HepG2 (cell line): ENCODE results near the gene PRR29. TPM values are rescaled to one million over a fixed set of nuclear protein-coding genes. Genes with fewer than 3 reads are reported as not detected.

Experiments
- ATAC-seq: fragments of 200-7000 bp; cut with Tn5 transposase; 3 replicates; pipeline ENCODE4 v1.9.1; 2020; ENCODE audit warnings: mild to moderate bottlenecking, moderate library complexity
- BruUV-seq: library from RNA; stranded (reverse); fragments of 400-500 nt; replicated peaks from 2 replicates; lab custom pipeline; 2021; lab: Mats Ljungman, UMichigan
- CTCF ChIA-PET: fragments of 300-600 bp; formaldehyde crosslinking; extraction: SDS; loops from one replicate; lab custom pipeline; 2021; ENCODE audit warnings: low total read pairs, inconsistent platforms, low intra/inter-chr PET ratio; lab: Yijun Ruan, JAX
- POLR2A ChIA-PET: fragments of 350-600 bp; sonication (Branson Sonifier 250); formaldehyde crosslinking; loops from one replicate; lab custom pipeline; 2020; ENCODE audit warnings: antibody characterized with exemption, inconsistent platforms; lab: Yijun Ruan, JAX
- DNase-seq: peaks from one replicate; pipeline ENCODE4 v3.0.0-alpha.2; 2015; ENCODE audit warnings: low spot score
- FAIRE-seq: peaks from 3 replicates; lab custom pipeline; 2011; peaks lifted over from hg19 to GRCh38; lab: Jason Lieb, UNC
- H2AFZ ChIP-seq: one replicate; pipeline ENCODE4 v1.6.1; 2011; ENCODE audit warnings: low read length, inconsistent platforms
- H3K27ac ChIP-seq: fragments of 300-600 bp; 3 replicates; pipeline ENCODE4 v1.8.0; 2011; ENCODE audit warnings: mixed run types, mild to moderate bottlenecking, mixed read lengths, low read length, inconsistent platforms; ENCODE audit not compliant: insufficient read depth; ENCODE audit errors: extremely low read length
- H3K27me3 ChIP-seq, 2 experiments: fragments of 200-600 bp in 1 of 2; 2 replicates in 1 of 2; 3 replicates in 1 of 2; pipeline versions ENCODE4 v1.6.0 to v1.8.0; 2011; ENCODE audit warnings: low read length in 2 of 2, mild to moderate bottlenecking in 2 of 2, moderate library complexity in 2 of 2, inconsistent platforms in 1 of 2; ENCODE audit not compliant: insufficient read depth in 2 of 2, control insufficient read depth in 1 of 2
- H3K36me3 ChIP-seq, 2 experiments: fragments of 200-600 bp in 1 of 2; replicated peaks in 1 of 2; 2 replicates in 1 of 2; 3 replicates in 1 of 2; pipeline versions ENCODE4 v1.5.1 to v1.8.0; 2011; ENCODE audit warnings: low read length in 2 of 2, inconsistent platforms in 1 of 2; ENCODE audit not compliant: insufficient read depth in 2 of 2, control insufficient read depth in 1 of 2
- H3K4me1 ChIP-seq: 2 replicates; pipeline ENCODE4 v1.5.1; 2012; ENCODE audit warnings: low read length, inconsistent platforms; ENCODE audit not compliant: insufficient read depth
- H3K4me2 ChIP-seq: 2 replicates; pipeline ENCODE4 v1.6.0; 2011; ENCODE audit warnings: low read depth, low read length, inconsistent platforms
- H3K4me3 ChIP-seq, 3 experiments: fragments of 200-600 bp in 1 of 3; sonication (generic), shearing (Covaris generic) in 1 of 3; replicated peaks in 1 of 3; 2 replicates each; pipeline ENCODE4 v1.5.1; 2011 to 2016; ENCODE audit warnings: low read length in 3 of 3, inconsistent platforms in 2 of 3, low read depth in 2 of 3, mild to moderate bottlenecking in 2 of 3, control low read depth in 1 of 3, mixed read lengths in 1 of 3; ENCODE audit not compliant: insufficient read depth in 1 of 3
- H3K79me2 ChIP-seq: one replicate; pipeline ENCODE4 v1.6.1; 2011; ENCODE audit warnings: low read length, inconsistent platforms; ENCODE audit not compliant: insufficient read depth
- H3K9ac ChIP-seq: 2 replicates; pipeline ENCODE4 v1.6.0; 2011; ENCODE audit warnings: mild to moderate bottlenecking, low read depth, low read length, inconsistent platforms; ENCODE audit not compliant: insufficient read depth
- H3K9me3 ChIP-seq: 2 replicates; pipeline ENCODE4 v1.5.1; 2012; ENCODE audit warnings: mild to moderate bottlenecking, low read length
- H4K20me1 ChIP-seq: 2 replicates; pipeline ENCODE4 v1.6.0; 2011; ENCODE audit warnings: inconsistent platforms, mild to moderate bottlenecking, low read length, moderate library complexity; ENCODE audit not compliant: insufficient read depth
- ATF7 ChIP-seq, 2 experiments: fragments of 450-650 bp in 1 of 2; sonication (generic) in 1 of 2; formaldehyde crosslinking in 1 of 2; IDR thresholded peaks; 2 replicates each; pipeline versions ENCODE4 v1.4.0 to v1.6.1; 2016 to 2020; ENCODE audit warnings: antibody characterized with exemption in 1 of 2, mild to moderate bottlenecking in 1 of 2, missing genetic modification reagents in 1 of 2
- CEBPB ChIP-seq: IDR thresholded peaks from 2 replicates; pipeline ENCODE4 v1.6.1; 2011; ENCODE audit warnings: low read depth, low read length, improper control_type of control experiment, borderline replicate concordance
- CEBPG ChIP-seq: IDR thresholded peaks from 2 replicates; pipeline ENCODE4 v1.6.1; 2016
- HNF1B ChIP-seq: sonication (generic); formaldehyde crosslinking; IDR thresholded peaks from 2 replicates; pipeline ENCODE4 v1.5.1; 2020; ENCODE audit warnings: mild to moderate bottlenecking, moderate library complexity, missing genetic modification reagents
- IRX3 ChIP-seq: sonication (generic); formaldehyde crosslinking; IDR thresholded peaks from 2 replicates; pipeline ENCODE4 v1.8.1; 2023; ENCODE audit warnings: mild to moderate bottlenecking, low read depth, missing genetic modification reagents, borderline replicate concordance
- JDP2 ChIP-seq: sonication (generic); formaldehyde crosslinking; IDR thresholded peaks from 2 replicates; pipeline ENCODE4 v1.8.1; 2022; ENCODE audit warnings: missing genetic modification reagents, borderline replicate concordance
- MTA3 ChIP-seq: sonication (generic); formaldehyde crosslinking; IDR thresholded peaks from 2 replicates; pipeline ENCODE4 v1.4.0; 2020; ENCODE audit warnings: missing genetic modification reagents
- RBAK ChIP-seq: sonication (generic); formaldehyde crosslinking; IDR thresholded peaks from 2 replicates; pipeline ENCODE4 v1.5.1; 2020; ENCODE audit warnings: mild to moderate bottlenecking, missing genetic modification reagents
- RFX3 ChIP-seq: IDR thresholded peaks from 2 replicates; pipeline ENCODE4 v1.6.1; 2016; ENCODE audit warnings: missing biosample characterization, missing genetic modification reagents
- SOX6 ChIP-seq, 2 experiments: fragments of 450-650 bp in 1 of 2; sonication (generic) in 1 of 2; formaldehyde crosslinking in 1 of 2; IDR thresholded peaks; 2 replicates each; pipeline versions ENCODE4 v1.4.0 to v1.6.1; 2017 to 2020; ENCODE audit warnings: antibody characterized with exemption in 1 of 2, mild to moderate bottlenecking in 1 of 2, missing genetic modification reagents in 1 of 2
- THAP11 ChIP-seq: IDR thresholded peaks from 2 replicates; pipeline ENCODE4 v1.6.1; 2016; ENCODE audit warnings: missing biosample characterization, missing genetic modification reagents
- ZFX ChIP-seq: sonication (generic); formaldehyde crosslinking; IDR thresholded peaks from 2 replicates; pipeline ENCODE4 v1.4.0; 2020; ENCODE audit warnings: mild to moderate bottlenecking, low read depth, missing genetic modification reagents, moderate library complexity
- ZIK1 ChIP-seq: sonication (generic); formaldehyde crosslinking; IDR thresholded peaks from 2 replicates; pipeline ENCODE4 v1.5.0; 2020; ENCODE audit warnings: mild to moderate bottlenecking, low read depth, missing genetic modification reagents, borderline replicate concordance
- ZNF747 ChIP-seq: sonication (generic); formaldehyde crosslinking; IDR thresholded peaks from 2 replicates; pipeline ENCODE4 v1.8.1; 2023; ENCODE audit warnings: missing genetic modification reagents, mild to moderate bottlenecking, borderline replicate concordance
- ZSCAN31 ChIP-seq: sonication (generic); formaldehyde crosslinking; IDR thresholded peaks from 2 replicates; pipeline ENCODE4 v1.5.0; 2020; ENCODE audit warnings: low read depth, mild to moderate bottlenecking, missing genetic modification reagents
- WGBS: methylation state at CpG from one replicate; pipeline ENCODE4 v1.1.6; 2017; ENCODE audit warnings: low lambda C conversion rate; 5-methylcytosine and 5-hydroxymethylcytosine counted together
- in situ Hi-C: cut with HindIII; loops from 2 replicates; pipeline ENCODE4 v1.10.0; 2017; ENCODE audit warnings: low pct_unique_long_range_greater_than_20kb; ENCODE audit not compliant: extremely low pct_ligation_motif_present
- intact Hi-C: fragments of 100-400 bp; cut with micrococcal nuclease; formaldehyde crosslinking; loops from one replicate; pipeline ENCODE4 v1.10.0; 2022; ENCODE audit not compliant: unreplicated experiment
- polyA plus RNA-seq, 8 experiments: library from polyadenylated mRNA; depleted of rRNA in 3 of 8; stranded (reverse) in 7 of 8; unstranded in 1 of 8; fragments of >200 nt; fragmentation: Illumina TruSeq in 4 of 8; extraction: Trizol in 4 of 8; gene quantifications; 2 replicates each; pipeline versions ENCODE4 v1.2.1 to v1.2.3, GENCODE V29; 2011 to 2016; ENCODE audit warnings: low read depth in 4 of 8, missing spikeins in 1 of 8, mixed read lengths in 1 of 8; ENCODE audit not compliant: insufficient read depth in 1 of 8
- total RNA-seq, 5 experiments: library from RNA; depleted of rRNA; stranded (reverse); fragments of >200 nt; fragmentation: Illumina TruSeq; extraction: Trizol; gene quantifications; 2 replicates each; pipeline ENCODE4 v1.2.3, GENCODE V29; 2016; ENCODE audit warnings: low read depth in 1 of 5

Gene PRR29
- total and polyA plus RNA-seq, 2 of the 13 experiments (the other 11 are each of a cell fraction or from before 2014, with no cell fraction given): 0.07 to 0.20 TPM

GRCh38 chr17:64022611-64023063 is 24.5 kb downstream of the PRR29 start:
- no peak for TF ChIP-seq RBAK (CRISPR knock-in tag)
- peak; percentile 23; the same call in 1 of the 2 replicates for TF ChIP-seq HNF1B (CRISPR knock-in tag)
- peak; percentile 60; the same call in 1 of the 2 replicates for TF ChIP-seq CEBPB
- TF ChIP-seq SOX6 (IDR thresholded peaks at IDR 0.05): no peak
- TF ChIP-seq SOX6 (CRISPR knock-in tag; IDR thresholded peaks at IDR 0.05): 0 out of 2 replicates have a peak, but pooled peaks have one; percentile 10
- TF ChIP-seq RFX3 (CRISPR knock-in tag): no peak
- no peak for ATAC-seq
- peaks cover 58% of the 10 kb centered on the region for H3K4me1 ChIP-seq
- H3K4me2 ChIP-seq: no peak overlapping the region
- H3K27ac ChIP-seq: no peak overlapping the region
- CTCF ChIA-PET: no interaction called here
- BruUV-seq: no TSS peak
- in situ Hi-C loops: no loop called here
- no peak for FAIRE-seq
- no peak overlapping the region for H2AFZ ChIP-seq
- no peaks in the 10 kb centered on the region for H3K79me2 ChIP-seq
- POLR2A ChIA-PET: interaction anchor here (1.3 kb wide), 1 partner anchor 123 kb away, joined by 3 read pairs; no protein-coding TSS in a partner anchor
- no peaks in the 10 kb centered on the region for H3K9me3 ChIP-seq
- no peaks in the 10 kb centered on the region for H4K20me1 ChIP-seq
- DNase-seq: no peak
- no peak overlapping the region for H3K9ac ChIP-seq
- no peaks in the 10 kb centered on the region for H3K36me3 ChIP-seq
- no peak overlapping the region for H3K4me3 ChIP-seq
- H3K27me3 ChIP-seq: no peaks in the 10 kb centered on the region; a peak in 1 of 5 replicates
- intact Hi-C loops: no loop called here
- WGBS: 10% methylated on average over 5 of the region's 5 CpGs

- POLR2A ChIA-PET: interaction anchor here (0.8 to 1.3 kb wide), 2 partner anchors 18 to 121 kb away, joined by 3 read pairs; no protein-coding TSS in a partner anchor
- peaks cover 62% of the 10 kb centered on the region for H3K4me1 ChIP-seq
- H2AFZ ChIP-seq: no peak overlapping the region
- H3K4me2 ChIP-seq: peak overlapping the region; percentile 5; the same call in 1 of the 2 replicates
- H3K36me3 ChIP-seq: no peaks in the 10 kb centered on the region
- FAIRE-seq: peak; percentile 23
- BruUV-seq: no TSS peak
- H3K27ac ChIP-seq: no peak overlapping the region
- intact Hi-C loops: no loop called here
- 17% methylated on average over 8 of the region's 8 CpGs for WGBS
- H3K27me3 ChIP-seq: no peaks in the 10 kb centered on the region; a peak in 1 of 5 replicates
- H3K79me2 ChIP-seq: no peaks in the 10 kb centered on the region
- ATAC-seq: no peak
- DNase-seq: no peak
- no peaks in the 10 kb centered on the region for H3K9me3 ChIP-seq
- in situ Hi-C loops: no loop called here
- H3K4me3 ChIP-seq: no peak overlapping the region
- H3K9ac ChIP-seq: no peak overlapping the region
- H4K20me1 ChIP-seq: no peaks in the 10 kb centered on the region
- CTCF ChIA-PET: no interaction called here
- no peak for TF ChIP-seq ZNF747 (CRISPR knock-in tag)
- TF ChIP-seq ZFX (CRISPR knock-in tag): no peak
- no peak for TF ChIP-seq CEBPG (CRISPR knock-in tag)
- TF ChIP-seq ZSCAN31 (CRISPR knock-in tag): no peak
- no peak for TF ChIP-seq IRX3 (CRISPR knock-in tag)
- no peak for TF ChIP-seq JDP2 (CRISPR knock-in tag)
- peak; percentile 97 for TF ChIP-seq ATF7 (IDR thresholded peaks at IDR 0.05)
- no peak for TF ChIP-seq ATF7 (CRISPR knock-in tag; IDR thresholded peaks at IDR 0.05)
- TF ChIP-seq THAP11 (CRISPR knock-in tag): no peak
- no peak for TF ChIP-seq MTA3 (CRISPR knock-in tag)
- no peak for TF ChIP-seq ZIK1 (CRISPR knock-in tag)
Observed at GRCh38 chr17:64024215-64024654, 26.1 kb downstream of the PRR29 start.
